ENCODE data around the gene LRRC27.

DNA sequence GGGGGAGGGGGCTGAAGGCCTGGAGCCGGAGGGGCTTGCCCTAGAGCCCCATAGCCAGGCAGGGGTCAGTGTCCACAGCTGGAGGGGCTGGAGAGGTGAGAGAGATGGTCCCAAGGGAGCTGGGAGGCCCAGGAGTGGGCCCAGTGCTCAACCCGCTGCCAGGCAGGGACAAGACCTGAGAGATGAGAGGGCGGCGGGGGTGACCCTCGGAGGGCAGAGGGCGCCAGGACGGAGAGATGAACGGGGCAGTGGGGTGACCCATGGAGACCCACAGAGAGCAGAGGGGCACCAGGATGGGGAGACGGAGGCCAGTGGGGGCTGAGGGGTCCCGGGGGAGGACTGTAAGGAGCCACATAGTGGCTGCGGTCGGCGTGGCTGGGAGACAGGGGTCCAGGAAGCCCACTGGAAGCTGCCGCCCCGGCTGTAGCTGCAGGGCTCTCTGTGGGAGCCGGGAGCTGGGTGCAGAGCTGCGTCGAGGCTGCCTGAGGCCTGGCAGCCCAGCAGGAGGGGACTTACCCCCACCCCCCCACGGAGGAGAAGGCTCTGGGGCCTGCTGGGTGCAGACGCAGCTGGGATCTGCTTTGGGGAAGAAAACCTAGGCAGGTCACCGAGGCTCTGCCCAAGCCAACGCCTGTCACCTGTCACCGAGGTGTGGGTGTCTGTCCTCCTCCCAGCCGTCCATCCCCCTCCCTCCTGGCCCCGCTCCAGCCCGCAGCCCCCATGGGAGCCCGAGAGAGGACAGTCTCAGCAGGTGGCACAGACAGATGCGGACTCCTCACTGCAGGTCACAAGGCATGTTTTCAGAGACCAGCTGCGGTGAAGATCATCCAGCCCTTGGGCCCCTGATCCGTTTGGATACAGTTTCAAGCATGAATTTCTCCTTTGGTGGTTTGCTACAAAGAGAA, 90.1 kb downstream of the LRRC27 start:
- TF ChIP-seq, protein P1, sequence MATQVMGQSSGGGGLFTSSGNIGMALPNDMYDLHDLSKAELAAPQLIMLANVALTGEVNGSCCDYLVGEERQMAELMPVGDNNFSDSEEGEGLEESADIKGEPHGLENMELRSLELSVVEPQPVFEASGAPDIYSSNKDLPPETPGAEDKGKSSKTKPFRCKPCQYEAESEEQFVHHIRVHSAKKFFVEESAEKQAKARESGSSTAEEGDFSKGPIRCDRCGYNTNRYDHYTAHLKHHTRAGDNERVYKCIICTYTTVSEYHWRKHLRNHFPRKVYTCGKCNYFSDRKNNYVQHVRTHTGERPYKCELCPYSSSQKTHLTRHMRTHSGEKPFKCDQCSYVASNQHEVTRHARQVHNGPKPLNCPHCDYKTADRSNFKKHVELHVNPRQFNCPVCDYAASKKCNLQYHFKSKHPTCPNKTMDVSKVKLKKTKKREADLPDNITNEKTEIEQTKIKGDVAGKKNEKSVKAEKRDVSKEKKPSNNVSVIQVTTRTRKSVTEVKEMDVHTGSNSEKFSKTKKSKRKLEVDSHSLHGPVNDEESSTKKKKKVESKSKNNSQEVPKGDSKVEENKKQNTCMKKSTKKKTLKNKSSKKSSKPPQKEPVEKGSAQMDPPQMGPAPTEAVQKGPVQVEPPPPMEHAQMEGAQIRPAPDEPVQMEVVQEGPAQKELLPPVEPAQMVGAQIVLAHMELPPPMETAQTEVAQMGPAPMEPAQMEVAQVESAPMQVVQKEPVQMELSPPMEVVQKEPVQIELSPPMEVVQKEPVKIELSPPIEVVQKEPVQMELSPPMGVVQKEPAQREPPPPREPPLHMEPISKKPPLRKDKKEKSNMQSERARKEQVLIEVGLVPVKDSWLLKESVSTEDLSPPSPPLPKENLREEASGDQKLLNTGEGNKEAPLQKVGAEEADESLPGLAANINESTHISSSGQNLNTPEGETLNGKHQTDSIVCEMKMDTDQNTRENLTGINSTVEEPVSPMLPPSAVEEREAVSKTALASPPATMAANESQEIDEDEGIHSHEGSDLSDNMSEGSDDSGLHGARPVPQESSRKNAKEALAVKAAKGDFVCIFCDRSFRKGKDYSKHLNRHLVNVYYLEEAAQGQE (IDR thresholded peaks at IDR 0.05; ENCODE audit: low read depth) = no peak
- TF ChIP-seq EP300 (IDR thresholded peaks at IDR 0.05; ENCODE audit: borderline replicate concordance) = no peak
- no peak for TF ChIP-seq FOXM1 (IDR thresholded peaks at IDR 0.05; ENCODE audit: borderline replicate concordance, low read depth)
- TF ChIP-seq MAX (IDR thresholded peaks at IDR 0.05) = no peak
- TF ChIP-seq TAF1 (IDR thresholded peaks at IDR 0.05; ENCODE audit: low read depth) = no peak
- TF ChIP-seq YY1 (IDR thresholded peaks at IDR 0.05; ENCODE audit: low read depth) = no peak
- no peak for TF ChIP-seq CREB1 (IDR thresholded peaks at IDR 0.05; ENCODE audit: low read depth)
